ENCODE measurements around the gene HYDIN.

The HYDIN gene

DNA sequence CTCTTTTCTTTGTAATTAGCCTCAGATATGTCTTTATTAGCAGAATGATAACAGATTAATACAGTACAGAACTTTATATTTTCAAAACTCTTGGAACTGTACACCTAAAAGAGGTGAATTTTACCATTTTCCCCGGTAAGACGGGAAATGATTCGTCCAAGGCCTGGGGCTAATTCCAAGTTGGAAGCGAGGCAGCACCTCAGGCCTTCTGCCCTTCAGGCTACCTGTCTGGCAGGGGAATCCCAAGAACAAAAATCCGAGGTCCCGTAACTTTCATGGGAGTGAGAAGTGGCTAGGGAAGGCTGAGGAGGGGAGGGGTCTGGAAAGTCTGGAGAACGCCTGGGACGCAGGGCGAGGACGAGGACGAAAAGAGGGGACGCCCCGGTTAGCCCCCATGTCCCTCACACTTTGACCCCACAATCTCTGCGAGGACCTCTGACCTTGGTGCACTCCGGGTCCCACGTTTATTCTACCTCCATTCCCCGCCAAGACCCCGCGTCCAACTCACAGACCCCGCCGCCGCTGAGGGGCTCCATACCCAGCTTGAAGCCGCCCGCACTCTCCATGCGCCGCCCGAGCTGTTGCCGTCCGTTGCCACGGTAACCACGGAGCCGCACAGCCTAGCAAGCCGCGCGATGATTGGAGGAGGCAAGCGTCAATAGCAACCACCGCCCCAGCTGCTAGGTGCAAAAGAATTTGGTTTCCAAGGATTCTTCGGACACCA, at the start of gene HYDIN:
Gene HYDIN, minus strand, starts transcription at position 601 of the 724 bp plus-strand sequence. CDS start 43,827 bp downstream, outside the sequence.
- DNase-seq (ENCODE audit: low read depth): no peak

GRCh38 chr16:71276589-71277334, 46.2 kb upstream of the HYDIN start:
- DNase-seq (ENCODE audit: low read depth): no peak

DNA sequence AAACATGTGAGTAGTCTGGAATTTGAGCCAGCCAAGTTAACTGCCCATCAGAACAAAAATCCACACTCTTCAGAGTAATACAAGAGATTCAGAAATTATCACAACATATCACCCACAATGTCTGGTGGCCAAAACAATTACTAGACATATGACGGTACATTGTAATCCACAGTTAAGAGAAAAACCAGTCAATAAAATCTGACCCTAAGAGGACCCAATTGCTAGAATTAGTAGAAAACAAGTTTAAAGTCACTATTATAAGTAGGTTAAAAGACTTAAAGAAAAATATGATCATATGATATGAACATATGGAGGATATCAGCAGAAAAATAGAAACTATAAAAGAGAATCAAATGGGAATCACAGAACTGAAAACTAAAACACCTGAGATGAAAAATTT, 42.9 kb upstream of the HYDIN start:
- DNase-seq (ENCODE audit: low read depth): no peak

DNA sequence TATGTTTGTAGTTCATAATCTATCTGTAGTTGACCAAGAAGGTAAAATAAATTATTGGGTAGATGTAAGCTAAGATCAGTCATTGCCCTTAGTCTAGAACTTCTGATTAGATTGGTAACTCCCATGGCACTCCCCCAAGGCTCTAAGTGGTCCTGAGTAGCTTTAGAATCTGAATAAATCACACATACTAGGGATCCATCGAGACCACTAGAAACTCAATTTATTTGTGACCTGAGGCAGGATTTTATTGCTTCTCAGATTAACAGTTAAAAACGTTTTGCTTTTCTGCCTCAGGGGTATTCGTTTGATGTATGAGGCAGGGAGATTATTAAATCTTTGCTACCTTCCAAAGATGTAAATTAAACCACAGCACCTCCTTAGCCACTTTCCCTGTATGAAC, 33.8 kb upstream of the HYDIN start:
- no peak for DNase-seq (ENCODE audit: low read depth)

- DNase-seq (ENCODE audit: low read depth): no peak
Measured at GRCh38 chr16:71263582-71263981, 33.1 kb upstream of the HYDIN start.

- DNase-seq (ENCODE audit: low read depth): no peak
Measured at GRCh38 chr16:71262391-71262790, 31.9 kb upstream of the HYDIN start.

DNA sequence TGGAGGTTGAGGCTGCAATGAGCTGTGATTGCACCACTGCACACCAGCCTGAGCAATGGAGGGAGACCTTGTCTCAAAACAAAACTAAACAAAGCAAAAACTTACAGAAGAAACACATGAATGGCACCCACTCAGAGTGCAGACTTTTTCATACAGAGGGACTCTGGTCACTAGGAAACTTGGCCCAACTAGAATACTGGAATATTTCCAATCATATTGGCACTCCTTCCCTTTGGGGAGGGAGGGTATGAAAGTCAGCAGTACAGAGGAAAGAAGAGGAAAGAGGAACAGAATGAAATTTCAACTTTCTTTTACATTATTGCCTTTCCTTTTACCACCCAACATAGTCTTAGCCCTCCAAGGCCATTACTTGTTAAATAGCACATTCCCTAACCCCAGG, 30.5 kb upstream of the HYDIN start:
- DNase-seq (ENCODE audit: low read depth): no peak

DNA sequence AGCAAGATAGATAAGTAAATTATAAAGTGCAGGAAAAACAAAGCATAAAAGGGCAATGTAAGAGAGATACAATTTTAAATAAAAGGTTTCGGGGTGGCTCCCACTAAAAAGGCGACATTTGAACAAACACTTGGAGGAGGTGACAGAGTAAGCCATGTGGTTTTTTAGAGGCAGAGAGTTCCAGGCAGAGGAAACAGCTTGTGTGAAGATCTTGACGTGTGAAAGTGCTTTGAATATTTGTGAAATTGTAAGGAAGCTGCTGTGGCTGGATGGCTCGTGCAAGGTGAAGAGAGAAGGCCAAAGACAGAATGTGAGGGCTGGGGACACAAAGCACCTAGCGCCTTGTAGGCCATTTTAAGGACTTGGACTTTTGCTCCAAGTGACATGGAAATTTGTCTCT, 28.6 kb upstream of the HYDIN start:
- DNase-seq (ENCODE audit: low read depth): no peak

DNA sequence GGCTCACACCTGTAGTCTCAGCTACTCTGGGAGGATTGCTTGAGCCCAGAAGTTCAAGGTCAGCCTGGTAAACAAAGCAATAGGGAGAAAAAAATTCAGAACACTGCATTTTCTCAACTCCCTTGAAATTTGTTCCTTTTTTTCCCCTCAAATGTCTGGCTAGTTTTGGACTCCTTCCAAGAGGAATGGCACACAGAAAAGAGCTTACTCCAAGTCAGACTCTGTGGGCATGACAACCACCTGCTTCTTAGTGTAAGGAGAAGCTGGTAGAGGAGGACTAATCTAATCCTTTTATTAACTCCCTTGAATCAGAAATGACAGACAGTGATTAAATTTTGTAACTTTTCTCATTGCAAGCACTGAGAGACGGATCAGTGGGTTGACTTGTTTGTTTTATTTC, 27.9 kb upstream of the HYDIN start:
- DNase-seq (ENCODE audit: low read depth): no peak

DNA sequence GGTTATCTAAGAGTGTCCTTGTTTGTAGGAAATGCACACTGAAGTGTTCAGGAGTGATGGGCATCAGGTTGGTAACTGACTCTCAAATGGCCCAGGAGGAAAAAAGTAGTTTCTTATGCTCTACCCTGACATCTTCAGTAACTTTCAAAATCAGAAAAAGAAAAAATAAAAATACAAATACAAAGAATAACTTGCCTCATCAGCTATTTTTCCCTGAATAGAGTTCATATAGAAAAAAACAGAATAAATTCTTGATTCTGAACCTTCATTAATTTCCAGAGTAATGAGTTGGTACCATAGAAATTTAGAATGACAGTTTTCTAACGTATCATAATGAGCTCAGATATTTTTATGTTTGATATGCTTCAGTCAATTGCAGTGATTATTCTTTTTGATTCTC, 27.2 kb upstream of the HYDIN start:
- DNase-seq (ENCODE audit: low read depth): no peak

DNA sequence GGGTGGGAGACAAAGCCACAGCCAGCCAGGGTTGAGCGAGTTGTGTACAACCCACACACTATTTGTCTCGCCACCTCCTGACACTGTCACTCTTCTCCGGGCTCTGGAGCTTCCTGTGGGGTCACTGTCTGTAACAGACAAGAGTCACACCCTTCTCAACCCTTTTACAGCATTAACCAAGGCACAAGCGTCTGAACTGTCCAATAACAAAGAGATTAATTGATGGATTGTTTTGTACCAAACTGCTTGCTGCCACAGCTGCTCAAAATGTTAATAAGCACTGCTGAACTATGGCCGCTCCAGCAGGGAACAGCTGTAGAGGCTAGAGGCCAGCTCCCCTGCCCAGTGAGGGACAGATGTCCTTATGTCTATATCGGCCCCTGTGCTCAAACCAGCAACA, 25.2 kb upstream of the HYDIN start:
- no peak for DNase-seq (ENCODE audit: low read depth)

GRCh38 chr16:71254832-71255525, 24.5 kb upstream of the HYDIN start:
- DNase-seq (ENCODE audit: low read depth): no peak

GRCh38 chr16:71250461-71251235, 20.1 kb upstream of the HYDIN start:
- DNase-seq (ENCODE audit: low read depth): no peak

- DNase-seq (ENCODE audit: low read depth): no peak
Measured at GRCh38 chr16:71249399-71249798, 18.9 kb upstream of the HYDIN start.

DNA sequence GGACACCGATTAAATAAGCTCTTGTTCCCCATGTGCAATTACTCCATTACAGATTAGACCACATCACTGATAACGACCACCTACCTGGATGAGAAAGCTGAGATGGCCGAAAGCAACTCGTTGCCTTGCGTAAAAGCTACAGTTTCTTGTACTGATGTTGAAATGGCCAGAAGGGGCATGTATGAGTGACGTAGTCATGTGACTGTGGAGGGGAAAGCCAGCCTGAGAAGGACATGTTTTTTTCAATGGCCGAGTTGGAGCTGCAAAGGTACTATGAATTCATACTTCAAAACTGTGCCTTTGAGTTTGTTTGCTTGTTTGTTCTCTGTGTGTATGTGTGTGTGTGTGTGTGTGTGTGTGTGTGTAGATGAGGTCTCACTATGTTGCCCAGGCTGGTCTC, 17.0 kb upstream of the HYDIN start:
- DNase-seq (ENCODE audit: low read depth): no peak

GRCh38 chr16:71246309-71246708, 15.8 kb upstream of the HYDIN start:
- DNase-seq (ENCODE audit: low read depth): no peak

- DNase-seq (ENCODE audit: low read depth): no peak
Measured at GRCh38 chr16:71244521-71244920, 14.0 kb upstream of the HYDIN start.

DNA sequence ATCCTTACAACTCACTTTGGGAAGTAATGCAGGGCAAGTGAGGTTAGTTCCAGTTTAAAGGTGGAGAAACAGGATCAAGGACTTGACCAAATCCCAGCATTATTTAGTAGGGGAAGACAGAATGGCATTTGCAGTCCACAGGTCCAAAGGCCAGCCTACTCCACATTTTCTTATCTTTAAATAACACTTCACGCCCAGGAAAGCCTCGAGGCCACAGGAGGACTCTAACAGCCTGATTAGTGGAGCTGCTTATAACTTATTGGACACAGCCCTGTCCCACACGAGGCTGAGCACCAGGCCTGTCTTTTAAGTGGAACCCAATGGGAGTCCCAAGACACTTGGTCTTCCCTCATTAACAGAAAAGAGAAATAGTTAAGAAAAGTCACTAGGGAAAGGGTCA, 12.1 kb upstream of the HYDIN start:
- DNase-seq (ENCODE audit: low read depth): no peak

DNA sequence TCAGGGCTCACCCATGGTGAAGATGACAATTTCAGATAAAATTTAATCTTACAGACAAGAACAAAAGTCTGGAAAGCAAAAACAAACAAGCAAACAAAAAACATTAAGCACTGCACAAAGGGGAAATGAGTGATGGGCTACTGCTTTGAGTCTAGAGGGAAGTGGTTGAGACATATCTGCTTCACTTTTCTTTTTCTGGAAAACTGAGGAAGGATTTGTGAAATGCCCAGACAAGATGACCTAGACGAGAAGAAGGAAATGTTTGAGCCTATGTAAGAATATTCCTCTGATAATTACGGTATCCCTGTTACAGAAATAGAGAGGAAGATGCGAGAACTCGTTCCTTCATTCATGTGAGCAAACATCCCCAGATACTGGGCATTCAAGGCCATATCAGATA, 11.5 kb upstream of the HYDIN start:
- DNase-seq (ENCODE audit: low read depth): no peak

DNA sequence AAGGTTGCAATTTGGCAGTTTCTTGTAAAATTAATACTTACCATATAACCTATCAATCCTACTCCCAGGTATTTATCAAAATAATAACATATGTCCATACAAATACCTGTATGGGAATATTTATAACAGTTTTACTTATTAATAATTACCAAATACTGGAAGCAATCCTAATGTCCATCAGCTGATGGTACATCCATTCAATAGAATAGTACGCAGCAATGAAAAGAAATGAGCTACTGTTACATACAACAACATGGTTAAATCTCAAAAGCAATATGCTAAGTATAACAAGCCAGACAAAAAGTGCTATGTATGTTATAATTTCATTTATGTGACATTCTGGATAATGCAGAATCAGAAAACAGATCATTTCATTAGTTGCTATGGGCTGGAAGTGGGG, 1.2 kb downstream of the HYDIN start:
- no peak for DNase-seq (ENCODE audit: low read depth)

- DNase-seq (ENCODE audit: low read depth): no peak
Measured at GRCh38 chr16:71226229-71227141, 4.0 kb downstream of the HYDIN start.

Measured in activated T-helper 9 cell treated with anti-CD3 and anti-CD28 coated beads, Interleukin-2, amount 50 U/mL, for 16 hours (primary cell).